Tibial artery (tissue), 4 donors: ENCODE measurements around the gene OR52N1.

Experiments used
- DNase-seq, 2 donors: peaks; one replicate each; pipeline ENCODE4 v3.0.0-alpha.2; 2019
- H3K27ac ChIP-seq, 2 donors: fragments of 200-600 bp; sonication (generic) in 1 of 2; 1 replicate in 1 of 2; 2 replicates in 1 of 2; pipeline ENCODE4 v1.5.1; 2018 to 2019; ENCODE audit warnings: mild to moderate bottlenecking in 1 of 2
- H3K27me3 ChIP-seq, 2 donors: fragments of 200-600 bp; sonication (generic) in 1 of 2; one replicate each; pipeline versions ENCODE4 v1.5.1 to v1.6.0; 2016 to 2019
- H3K36me3 ChIP-seq, 3 donors: fragments of 200-600 bp; sonication (generic) in 2 of 3; one replicate each; pipeline ENCODE4 v1.5.1; 2016 to 2019; ENCODE audit warnings: mild to moderate bottlenecking in 2 of 3
- H3K4me1 ChIP-seq, 4 donors: fragments of 200-600 bp; sonication (generic) in 2 of 4; 1 replicate in 3 of 4; 2 replicates in 1 of 4; pipeline ENCODE4 v1.5.1; 2016 to 2019
- H3K4me3 ChIP-seq, 2 donors: fragments of 200-600 bp; sonication (generic) in 1 of 2; 1 replicate in 1 of 2; 2 replicates in 1 of 2; pipeline ENCODE4 v1.5.1; 2018 to 2019; ENCODE audit warnings: mild to moderate bottlenecking in 2 of 2
- H3K9me3 ChIP-seq, 3 donors: fragments of 200-600 bp; sonication (generic) in 1 of 3; one replicate each; pipeline ENCODE4 v1.5.1; 2016 to 2019
- CTCF ChIP-seq, 2 experiments: fragments of 200-600 bp in 1 of 2; fragments of 450-650 bp in 1 of 2; IDR thresholded peaks; one replicate each; pipeline ENCODE4 v1.5.1; 2017 to 2019; ENCODE audit warnings: antibody characterized with exemption in 2 of 2, mild to moderate bottlenecking in 1 of 2, moderate library complexity in 1 of 2
- intact Hi-C: fragments of 100-400 bp; cut with DNase I; formaldehyde crosslinking; loops from one replicate; pipeline ENCODE4 v1.15.0; 2023; ENCODE audit warnings: low total_unique reads

OR52N1 gene

GRCh38 chr11:5746614-5747013 is 44.5 kb downstream of the OR52N1 start:
- Histone ChIP-seq H3K9me3 (peaks cover 0 to 8% (median 0%) of the 10 kb centered on the region in 3 donors), H3K4me1 (no peaks in the 10 kb centered on the region), H3K36me3 (no peaks in the 10 kb centered on the region), H3K4me3 (no peak overlapping the region), H3K27me3 (no peaks in the 10 kb centered on the region), H3K27ac (no peak overlapping the region)
- no peak for DNase-seq
- intact Hi-C loops, result no loop called here
- TF ChIP-seq CTCF (IDR thresholded peaks at IDR 0.05), result no peak

- Histone ChIP-seq H3K4me1 (no peaks in the 10 kb centered on the region), H3K9me3 (peaks cover 0 to 12% (median 0%) of the 10 kb centered on the region in 3 donors), H3K36me3 (no peaks in the 10 kb centered on the region), H3K27me3 (no peaks in the 10 kb centered on the region), H3K4me3 (no peak overlapping the region), H3K27ac (no peak overlapping the region)
- DNase-seq, result no peak
- no peak for TF ChIP-seq CTCF (IDR thresholded peaks at IDR 0.05)
- intact Hi-C loops, result no loop called here
Measured at GRCh38 chr11:5738431-5738830, 52.6 kb downstream of the OR52N1 start.

- no peak for TF ChIP-seq CTCF (IDR thresholded peaks at IDR 0.05)
- Histone ChIP-seq H3K9me3 (peaks cover 0 to 12% (median 0%) of the 10 kb centered on the region in 3 donors), H3K4me1 (no peaks in the 10 kb centered on the region), H3K27ac (no peak overlapping the region), H3K4me3 (no peak overlapping the region), H3K36me3 (no peaks in the 10 kb centered on the region), H3K27me3 (no peaks in the 10 kb centered on the region)
- intact Hi-C loops, result no loop called here
- DNase-seq, result no peak
Measured at GRCh38 chr11:5737670-5738392, 53.2 kb downstream of the OR52N1 start.

GRCh38 chr11:5737091-5737490 is 54.0 kb downstream of the OR52N1 start:
- no peaks in the 10 kb centered on the region for H3K36me3 ChIP-seq
- H3K4me3 ChIP-seq, result no peak overlapping the region
- no peaks in the 10 kb centered on the region for H3K27me3 ChIP-seq
- H3K4me1 ChIP-seq, result no peaks in the 10 kb centered on the region
- intact Hi-C loops, result no loop called here
- no peak overlapping the region for H3K27ac ChIP-seq
- no peak for DNase-seq
- H3K9me3 ChIP-seq, result peaks cover 0 to 8% (median 0%) of the 10 kb centered on the region in 3 donors
- TF ChIP-seq CTCF (IDR thresholded peaks at IDR 0.05), result no peak
